Activated naive CD4-positive, alpha-beta T cell treated with anti-CD3 and anti-CD28 coated beads, Interleukin-2, amount 10 ng/mL, durations not matched to agents 7 days and 5 days (primary cell): Measurements from ENCODE around the gene KRT77.
"Not testable (repeated sequence)": the region's sequence is repeated elsewhere in the genome, so short reads cannot be mapped to it uniquely, and the experiment has no call there.

Experiments
- CTCF ChIA-PET: fragments of 350-600 bp; sonication (Branson Sonifier 250); formaldehyde crosslinking; loops from one replicate; lab custom pipeline; 2021; ENCODE audit warnings: antibody characterized with exemption; lab: Charles Lee
- DNase-seq: peaks from one replicate; pipeline ENCODE4 v3.0.0-alpha.2; 2020
- H3K27ac Mint-ChIP-seq: one replicate; pipeline ENCODE4 v1.8.0; 2021; ENCODE audit warnings: mild to moderate bottlenecking, moderate library complexity, mixed read lengths
- H3K27me3 Mint-ChIP-seq: one replicate; pipeline ENCODE4 v1.8.0; 2021; ENCODE audit warnings: mild to moderate bottlenecking, mixed read lengths
- H3K36me3 Mint-ChIP-seq: one replicate; pipeline ENCODE4 v1.8.0; 2021; ENCODE audit warnings: mixed read lengths
- H3K4me1 Mint-ChIP-seq: one replicate; pipeline ENCODE4 v1.8.0; 2021; ENCODE audit warnings: mixed read lengths
- H3K4me3 Mint-ChIP-seq: one replicate; pipeline ENCODE4 v1.8.0; 2021; ENCODE audit warnings: mild to moderate bottlenecking, moderate library complexity, mixed read lengths
- H3K9me3 Mint-ChIP-seq: one replicate; pipeline ENCODE4 v1.8.0; 2021; ENCODE audit warnings: mixed read lengths

The KRT77 gene

GRCh38 chr12:52672321-52672933, 30.9 kb downstream of the KRT77 start:
- H3K27me3 Mint-ChIP-seq = peaks cover 27% of the 10 kb centered on the region
- no peak overlapping the region for H3K27ac Mint-ChIP-seq
- DNase-seq = no peak
- H3K4me1 Mint-ChIP-seq = no peaks in the 10 kb centered on the region
- CTCF ChIA-PET = interaction anchor here (0.8 to 1.3 kb wide), 2 partner anchors 89 to 198 kb away, joined by 3 read pairs; no protein-coding TSS in a partner anchor
- no peak overlapping the region for H3K4me3 Mint-ChIP-seq
- H3K9me3 Mint-ChIP-seq = no peaks in the 10 kb centered on the region
- no peaks in the 10 kb centered on the region for H3K36me3 Mint-ChIP-seq

GRCh38 chr12:52670961-52671360, 32.4 kb downstream of the KRT77 start:
- no peak overlapping the region for H3K4me3 Mint-ChIP-seq
- H3K27ac Mint-ChIP-seq = no peak overlapping the region
- no peaks in the 10 kb centered on the region for H3K4me1 Mint-ChIP-seq
- no peak for DNase-seq
- H3K36me3 Mint-ChIP-seq = no peaks in the 10 kb centered on the region
- H3K9me3 Mint-ChIP-seq = no peaks in the 10 kb centered on the region
- peaks cover 38% of the 10 kb centered on the region for H3K27me3 Mint-ChIP-seq
- CTCF ChIA-PET = no interaction called here

GRCh38 chr12:52670506-52670905, 32.8 kb downstream of the KRT77 start:
- Mint-ChIP-seq H3K4me1 (no peaks in the 10 kb centered on the region), H3K36me3 (no peaks in the 10 kb centered on the region), H3K9me3 (no peaks in the 10 kb centered on the region), H3K27ac (no peak overlapping the region), H3K4me3 (no peak overlapping the region), H3K27me3 (peaks cover 40% of the 10 kb centered on the region)
- CTCF ChIA-PET = no interaction called here
- DNase-seq = no peak

DNA sequence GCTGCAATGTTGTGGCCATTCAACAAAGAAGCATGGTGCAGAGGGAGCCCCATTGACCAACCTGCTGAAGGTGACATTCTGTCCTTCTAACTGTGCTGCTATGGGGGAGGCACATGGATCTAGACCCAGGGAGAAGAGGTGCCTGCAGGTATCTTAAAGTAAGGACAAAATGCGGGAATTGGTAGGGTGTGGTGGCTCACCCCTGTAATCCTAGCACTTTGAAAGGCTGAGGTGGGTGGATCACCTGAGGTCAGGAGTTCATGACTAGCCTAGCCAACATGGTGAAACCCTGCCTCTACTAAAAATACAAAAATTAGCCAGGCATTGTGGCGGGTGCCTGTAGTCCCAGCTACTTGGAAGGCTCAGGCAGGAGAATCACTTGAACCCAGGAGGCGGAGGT, 33.4 kb downstream of the KRT77 start:
- H3K4me1 Mint-ChIP-seq, H3K9me3 Mint-ChIP-seq, H3K4me3 Mint-ChIP-seq, H3K36me3 Mint-ChIP-seq, DNase-seq, CTCF ChIA-PET, H3K27ac Mint-ChIP-seq: not testable (repeated sequence)
- peaks cover 43% of the 10 kb centered on the region for H3K27me3 Mint-ChIP-seq

- no peak overlapping the region for H3K27ac Mint-ChIP-seq
- peaks cover 44% of the 10 kb centered on the region for H3K27me3 Mint-ChIP-seq
- no peaks in the 10 kb centered on the region for H3K36me3 Mint-ChIP-seq
- H3K4me1 Mint-ChIP-seq = no peaks in the 10 kb centered on the region
- no peak for DNase-seq
- no peak overlapping the region for H3K4me3 Mint-ChIP-seq
- CTCF ChIA-PET = no interaction called here
- no peaks in the 10 kb centered on the region for H3K9me3 Mint-ChIP-seq
These were observed 33.9 kb downstream of the KRT77 start for GRCh38 chr12:52669426-52669825.

- Mint-ChIP-seq H3K9me3 (no peaks in the 10 kb centered on the region), H3K4me3 (no peak overlapping the region), H3K27ac (no peak overlapping the region), H3K27me3 (peaks cover 51% of the 10 kb centered on the region), H3K36me3 (no peaks in the 10 kb centered on the region), H3K4me1 (no peaks in the 10 kb centered on the region)
- DNase-seq = no peak
- CTCF ChIA-PET = interaction anchor here (1.0 kb wide), 1 partner anchor 22 kb away, joined by 3 read pairs; no protein-coding TSS in a partner anchor
These were observed 35.4 kb downstream of the KRT77 start for GRCh38 chr12:52667931-52668330.

DNA sequence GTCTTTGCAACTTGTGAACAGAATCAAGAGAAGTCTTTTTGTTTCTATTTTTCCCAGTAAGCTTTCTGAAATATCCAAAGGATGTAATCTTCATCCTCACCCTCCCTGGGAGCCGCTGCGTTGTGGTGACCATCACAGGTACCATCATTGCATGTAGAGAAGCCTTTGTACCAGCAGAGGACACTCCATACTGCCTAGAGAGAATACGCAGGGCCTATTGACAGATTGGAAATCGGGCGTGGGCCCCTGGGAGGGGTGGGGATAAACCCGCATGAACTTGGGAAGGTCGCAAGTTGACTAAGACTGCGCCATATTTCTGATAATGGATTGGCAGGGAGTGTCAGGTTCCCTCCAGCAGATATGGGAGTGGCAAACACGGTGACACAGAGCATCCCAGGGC, 35.8 kb downstream of the KRT77 start:
- no peak for DNase-seq
- H3K4me1 Mint-ChIP-seq = peaks cover under 1% of the 10 kb centered on the region
- no peaks in the 10 kb centered on the region for H3K36me3 Mint-ChIP-seq
- H3K27me3 Mint-ChIP-seq = peaks cover 51% of the 10 kb centered on the region
- H3K4me3 Mint-ChIP-seq = no peak overlapping the region
- no peaks in the 10 kb centered on the region for H3K9me3 Mint-ChIP-seq
- CTCF ChIA-PET = interaction anchor here (0.9 to 1.0 kb wide), 2 partner anchors 22 to 203 kb away, joined by 3 read pairs; no protein-coding TSS in a partner anchor
- no peak overlapping the region for H3K27ac Mint-ChIP-seq

GRCh38 chr12:52666471-52666870, 36.9 kb downstream of the KRT77 start:
- Mint-ChIP-seq H3K27me3 (peaks cover 51% of the 10 kb centered on the region), H3K27ac (no peak overlapping the region), H3K4me1 (peaks cover 9% of the 10 kb centered on the region), H3K4me3 (no peak overlapping the region), H3K36me3 (no peaks in the 10 kb centered on the region), H3K9me3 (no peaks in the 10 kb centered on the region)
- DNase-seq = no peak
- CTCF ChIA-PET = interaction anchor here (2.2 kb wide), 1 partner anchor 213 kb away, joined by 5 read pairs; no protein-coding TSS in a partner anchor

GRCh38 chr12:52663420-52663819, 39.9 kb downstream of the KRT77 start:
- H3K4me1 Mint-ChIP-seq = peaks cover 9% of the 10 kb centered on the region
- H3K27ac Mint-ChIP-seq = no peak overlapping the region
- no peak for DNase-seq
- H3K36me3 Mint-ChIP-seq = no peaks in the 10 kb centered on the region
- H3K27me3 Mint-ChIP-seq = peaks cover 56% of the 10 kb centered on the region
- H3K4me3 Mint-ChIP-seq = no peak overlapping the region
- CTCF ChIA-PET = interaction anchor here (0.7 to 1.1 kb wide), 2 partner anchors 78 to 80 kb away, joined by 3 read pairs; no protein-coding TSS in a partner anchor
- no peaks in the 10 kb centered on the region for H3K9me3 Mint-ChIP-seq

DNA sequence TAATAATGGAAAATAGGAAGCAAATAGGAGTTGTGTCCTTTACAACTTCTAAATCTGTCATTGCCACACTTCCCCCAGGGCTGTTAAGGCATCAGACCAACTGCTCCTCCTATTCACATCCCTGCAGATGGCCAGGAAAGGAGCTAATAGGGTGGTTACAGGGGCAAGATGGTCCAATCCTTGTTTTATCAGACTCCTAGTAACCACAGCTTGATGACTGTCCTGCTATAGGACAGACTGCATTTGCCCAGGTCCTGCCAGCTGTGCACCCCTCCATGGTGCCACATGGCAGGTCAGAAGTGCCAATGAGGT, 40.5 kb downstream of the KRT77 start:
- Mint-ChIP-seq H3K36me3 (no peaks in the 10 kb centered on the region), H3K4me3 (no peak overlapping the region), H3K4me1 (peaks cover 9% of the 10 kb centered on the region), H3K27me3 (peaks cover 56% of the 10 kb centered on the region), H3K27ac (no peak overlapping the region), H3K9me3 (no peaks in the 10 kb centered on the region)
- CTCF ChIA-PET = no interaction called here
- no peak for DNase-seq

- Mint-ChIP-seq H3K4me3 (no peak overlapping the region), H3K27me3 (peaks cover 56% of the 10 kb centered on the region)
These were observed 41.0 kb downstream of the KRT77 start for GRCh38 chr12:52662093-52662917.

GRCh38 chr12:52661668-52662067, 41.7 kb downstream of the KRT77 start:
- H3K4me3 Mint-ChIP-seq = no peak overlapping the region
- CTCF ChIA-PET = no interaction called here
- H3K4me1 Mint-ChIP-seq = peaks cover 9% of the 10 kb centered on the region
- H3K27ac Mint-ChIP-seq = no peak overlapping the region
- no peak for DNase-seq
- H3K36me3 Mint-ChIP-seq = no peaks in the 10 kb centered on the region
- peaks cover 53% of the 10 kb centered on the region for H3K27me3 Mint-ChIP-seq
- H3K9me3 Mint-ChIP-seq = no peaks in the 10 kb centered on the region

More at GRCh38 chr12:52662093-52662917, 41.0 kb downstream of the KRT77 start:
- no peaks in the 10 kb centered on the region for H3K9me3 Mint-ChIP-seq
- CTCF ChIA-PET = no interaction called here
- peaks cover 9% of the 10 kb centered on the region for H3K4me1 Mint-ChIP-seq
- H3K27ac Mint-ChIP-seq = no peak overlapping the region
- H3K36me3 Mint-ChIP-seq = no peaks in the 10 kb centered on the region
- no peak for DNase-seq

DNA sequence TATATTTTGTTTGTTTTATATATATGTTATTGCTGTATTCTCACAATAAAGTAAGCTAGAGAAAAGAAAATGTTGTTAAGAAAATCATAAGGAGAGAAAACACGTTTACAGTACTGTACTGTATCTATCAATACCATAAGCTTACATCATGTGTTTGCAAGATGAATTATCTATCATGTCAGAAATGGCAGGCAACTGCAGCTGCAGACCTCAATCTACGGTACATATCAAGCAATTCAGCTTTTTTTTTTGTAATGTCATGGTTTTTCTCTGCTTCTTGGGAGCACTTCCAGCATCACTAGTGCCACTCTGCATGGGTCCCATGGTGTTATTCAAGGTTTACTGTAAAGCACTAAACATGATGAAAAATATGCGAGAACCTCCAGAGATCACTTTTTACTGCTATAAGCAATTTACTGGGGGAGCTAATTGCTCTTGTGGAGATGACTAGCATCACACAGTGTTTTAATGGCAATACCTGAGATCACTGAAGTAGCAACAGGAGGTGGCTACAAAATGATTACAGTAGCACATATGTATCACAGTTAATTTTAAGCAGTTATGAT, 42.3 kb downstream of the KRT77 start:
- H3K36me3 Mint-ChIP-seq = no peaks in the 10 kb centered on the region
- peaks cover 9% of the 10 kb centered on the region for H3K4me1 Mint-ChIP-seq
- H3K27me3 Mint-ChIP-seq = peaks cover 50% of the 10 kb centered on the region
- H3K9me3 Mint-ChIP-seq = no peaks in the 10 kb centered on the region
- CTCF ChIA-PET = no interaction called here
- no peak overlapping the region for H3K4me3 Mint-ChIP-seq
- no peak for DNase-seq
- no peak overlapping the region for H3K27ac Mint-ChIP-seq

- peaks cover 54% of the 10 kb centered on the region for H3K27me3 Mint-ChIP-seq
- no peaks in the 10 kb centered on the region for H3K36me3 Mint-ChIP-seq
- no peak for DNase-seq
- no peak overlapping the region for H3K4me3 Mint-ChIP-seq
- CTCF ChIA-PET = interaction anchor here (1.2 kb wide), 1 partner anchor 76 kb away, joined by 3 read pairs; no protein-coding TSS in a partner anchor
- H3K9me3 Mint-ChIP-seq = no peaks in the 10 kb centered on the region
- peaks cover 9% of the 10 kb centered on the region for H3K4me1 Mint-ChIP-seq
- H3K27ac Mint-ChIP-seq = no peak overlapping the region
These were observed 43.4 kb downstream of the KRT77 start for GRCh38 chr12:52659951-52660350.
